Right lobe of liver (tissue), 6 donors: ENCODE data around the gene AP3D1. TPM values are rescaled to one million over a fixed set of nuclear protein-coding genes. Genes with fewer than 3 reads are reported as not detected.
A peak's percentile ranks its signal among the peaks of the same experiment; 100 is the strongest.
"Not testable (repeated sequence)": the region's sequence is repeated elsewhere in the genome, so short reads cannot be mapped to it uniquely, and the experiment has no call there.

Source experiments
- ATAC-seq, 4 donors: fragments of 200-7000 bp; cut with Tn5 transposase; one replicate each; pipeline ENCODE4 v1.9.1; 2020; ENCODE audit warnings: mild to moderate bottlenecking in 4 of 4, moderate library complexity in 4 of 4
- DNase-seq, 3 donors: peaks; one replicate each; pipeline ENCODE4 v3.0.0-alpha.2; 2020
- H3K27ac ChIP-seq, 3 donors: fragments of 200-600 bp; one replicate each; pipeline ENCODE4 v1.8.0; 2022
- H3K27me3 ChIP-seq, 2 donors: fragments of 200-600 bp; one replicate each; pipeline ENCODE4 v1.8.0; 2022
- H3K36me3 ChIP-seq, 4 donors: fragments of 200-600 bp; sonication (generic) in 1 of 4; one replicate each; pipeline versions ENCODE4 v1.5.1 to v1.8.0; 2017 to 2022; ENCODE audit warnings: control low read depth in 1 of 4
- H3K4me1 ChIP-seq, 4 donors: fragments of 200-600 bp; sonication (generic) in 1 of 4; one replicate each; pipeline versions ENCODE4 v1.5.1 to v1.8.0; 2017 to 2022; ENCODE audit warnings: control low read depth in 1 of 4
- H3K4me3 ChIP-seq, 3 donors: fragments of 200-600 bp; one replicate each; pipeline ENCODE4 v1.8.0; 2022
- H3K9me3 ChIP-seq, 4 donors: fragments of 200-600 bp; sonication (generic) in 1 of 4; one replicate each; pipeline versions ENCODE4 v1.5.1 to v1.8.0; 2017 to 2022; ENCODE audit warnings: control low read depth in 1 of 4
- POLR2A ChIP-seq: fragments of 450-650 bp; IDR thresholded peaks from one replicate; pipeline ENCODE4 v1.6.1; 2017; ENCODE audit warnings: antibody characterized with exemption, mild to moderate bottlenecking
- WGBS: methylation state at CpG from one replicate; pipeline ENCODE4 v1.1.6; 2018; ENCODE audit warnings: low coverage, low lambda C conversion rate; ENCODE audit not compliant: insufficient coverage; ENCODE audit errors: missing lambda C conversion rate; 5-methylcytosine and 5-hydroxymethylcytosine counted together
- intact Hi-C, 2 donors: fragments of 100-400 bp; cut with DNase I; formaldehyde crosslinking; loops; one replicate each; pipeline versions ENCODE4 v1.11.2 to v1.14.1; 2022
- total RNA-seq, 6 experiments: library from RNA; depleted of rRNA in 2 of 6; stranded (reverse); fragments of >200 nt in 2 of 6; fragmentation: NEBNext Ultra II Directional in 3 of 6; extraction: Animal tissue kit (Norgen Biotek cat#: 25700) in 3 of 6; gene quantifications; one replicate each; pipeline versions ENCODE4 v1.1.0 to v1.2.4, GENCODE V29; 2016 to 2023
- TF ChIP-seq, protein P1 (sequence below), 4 donors: fragments of 200-600 bp in 3 of 4; fragments of 450-650 bp in 1 of 4; IDR thresholded peaks; one replicate each; pipeline versions ENCODE4 v1.5.1 to v1.8.0; 2016 to 2022; ENCODE audit warnings: antibody characterized with exemption in 4 of 4, mild to moderate bottlenecking in 2 of 4
- donor health status: DM: no; HTN: yes; CAD: no.
- donor health status: DM: no; HTN: no; CAD: no.
- donor health status: DM: no; HTN: no; CAD: no.
- donor health status: DM: no; HTN: yes; CAD: no.
- donor health status: DM: no; HTN: yes; CAD: no.

The AP3D1 gene
- total RNA-seq, 6 experiments from 2014 or later, result 55.5 to 99.0 (median 65.5) TPM

DNA sequence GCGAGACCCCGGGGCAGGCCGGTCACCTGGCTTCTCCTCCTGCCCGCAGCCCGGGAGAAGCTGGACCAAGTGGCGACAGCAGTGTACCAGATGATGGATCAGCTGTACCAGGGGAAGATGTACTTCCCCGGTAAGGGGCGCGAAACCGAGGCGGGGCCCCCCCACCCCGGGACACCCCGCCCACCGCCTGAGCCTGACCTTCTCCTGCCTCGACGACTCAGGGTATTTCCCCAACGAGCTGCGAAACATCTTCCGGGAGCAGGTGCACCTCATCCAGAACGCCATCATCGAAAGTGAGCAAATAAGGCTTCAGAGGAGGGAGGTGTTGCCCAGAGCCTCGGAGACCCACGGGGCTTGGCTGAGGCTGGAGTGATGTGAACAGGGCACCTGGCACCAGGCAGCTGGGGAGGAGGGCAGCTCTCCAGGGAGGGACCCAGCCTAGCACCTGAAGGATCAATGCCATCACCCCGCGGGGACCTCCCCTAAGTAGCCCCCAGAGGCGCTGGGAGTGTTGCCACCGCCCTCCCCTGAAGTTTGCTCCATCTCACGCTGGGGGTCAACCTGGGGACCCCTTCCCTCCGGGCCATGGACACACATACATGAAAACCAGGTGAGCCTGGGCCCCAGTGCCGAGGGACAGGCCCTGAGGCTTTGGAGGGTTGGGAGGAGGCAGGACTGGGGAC lies 54.0 kb downstream of the AP3D1 start:
- 3% methylated on average over 8 of the region's 30 CpGs for WGBS
- DNase-seq, result no peak
- Histone ChIP-seq H3K9me3 (no peaks in the 10 kb centered on the region), H3K36me3 (peaks cover 0 to 26% (median 16%) of the 10 kb centered on the region in 4 donors), H3K4me3 (peak overlapping the region; percentile 30 to 51 (median 38)), H3K27ac (peak overlapping the region in 1 of 3 donors; percentile 35), H3K4me1 (peaks cover 0 to 13% (median 2%) of the 10 kb centered on the region in 4 donors), H3K27me3 (no peaks in the 10 kb centered on the region)
- no peak for ATAC-seq
- intact Hi-C loops, result no loop called here
- TF ChIP-seq POLR2A, result no peak
- TF ChIP-seq, protein P1, sequence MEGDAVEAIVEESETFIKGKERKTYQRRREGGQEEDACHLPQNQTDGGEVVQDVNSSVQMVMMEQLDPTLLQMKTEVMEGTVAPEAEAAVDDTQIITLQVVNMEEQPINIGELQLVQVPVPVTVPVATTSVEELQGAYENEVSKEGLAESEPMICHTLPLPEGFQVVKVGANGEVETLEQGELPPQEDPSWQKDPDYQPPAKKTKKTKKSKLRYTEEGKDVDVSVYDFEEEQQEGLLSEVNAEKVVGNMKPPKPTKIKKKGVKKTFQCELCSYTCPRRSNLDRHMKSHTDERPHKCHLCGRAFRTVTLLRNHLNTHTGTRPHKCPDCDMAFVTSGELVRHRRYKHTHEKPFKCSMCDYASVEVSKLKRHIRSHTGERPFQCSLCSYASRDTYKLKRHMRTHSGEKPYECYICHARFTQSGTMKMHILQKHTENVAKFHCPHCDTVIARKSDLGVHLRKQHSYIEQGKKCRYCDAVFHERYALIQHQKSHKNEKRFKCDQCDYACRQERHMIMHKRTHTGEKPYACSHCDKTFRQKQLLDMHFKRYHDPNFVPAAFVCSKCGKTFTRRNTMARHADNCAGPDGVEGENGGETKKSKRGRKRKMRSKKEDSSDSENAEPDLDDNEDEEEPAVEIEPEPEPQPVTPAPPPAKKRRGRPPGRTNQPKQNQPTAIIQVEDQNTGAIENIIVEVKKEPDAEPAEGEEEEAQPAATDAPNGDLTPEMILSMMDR (IDR thresholded peaks at IDR 0.05), result no peak

DNA sequence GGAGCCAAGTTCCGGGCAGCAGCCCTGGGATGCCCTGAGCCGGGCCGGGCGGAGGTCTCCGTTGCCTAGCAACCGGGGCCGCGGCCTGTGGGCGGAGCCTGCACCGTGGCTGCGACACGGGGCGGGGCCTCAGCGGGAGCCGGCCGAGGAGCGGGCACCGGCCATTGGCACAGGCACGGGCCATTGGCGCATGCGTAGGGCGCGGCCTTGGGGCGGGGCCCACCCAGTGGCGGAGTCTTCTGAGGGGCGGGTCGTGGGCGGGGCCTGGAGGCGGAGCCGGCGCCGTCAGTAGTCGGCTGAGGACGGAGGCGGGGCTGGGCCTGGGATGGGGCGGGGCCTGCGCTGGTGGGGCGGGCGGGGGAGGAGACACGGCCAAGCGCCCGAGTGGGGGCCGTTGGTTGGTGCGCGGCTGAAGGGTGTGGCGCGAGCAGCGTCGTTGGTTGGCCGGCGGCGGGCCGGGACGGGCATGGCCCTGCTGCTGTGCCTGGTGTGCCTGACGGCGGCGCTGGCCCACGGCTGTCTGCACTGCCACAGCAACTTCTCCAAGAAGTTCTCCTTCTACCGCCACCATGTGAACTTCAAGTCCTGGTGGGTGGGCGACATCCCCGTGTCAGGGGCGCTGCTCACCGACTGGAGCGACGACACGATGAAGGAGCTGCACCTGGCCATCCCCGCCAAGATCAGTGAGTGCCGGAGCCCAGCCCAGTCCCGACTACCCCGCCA lies 54.7 kb downstream of the AP3D1 start, which contains the start of gene IZUMO4:
IZUMO4 (plus strand) TSS at position 436 of the 723 bp plus-strand sequence; CDS start at position 467, 31 bp downstream.
- Histone ChIP-seq H3K4me3 (peak within 1 kb of the TSS; percentile 53 to 74 (median 68)), H3K27ac (peak within 1 kb of the TSS; percentile 70 to 87 (median 85)), H3K27me3 (no peaks in the 10 kb centered on the region), H3K36me3 (peaks cover 0 to 19% (median 13%) of the 10 kb centered on the region in 4 donors), H3K4me1 (peaks cover 0 to 13% (median 2%) of the 10 kb centered on the region in 4 donors), H3K9me3 (no peaks in the 10 kb centered on the region)
- peak; percentile 79 to 92 (median 87) for ATAC-seq
- no peak for TF ChIP-seq POLR2A
- TF ChIP-seq, protein P1 (IDR thresholded peaks at IDR 0.05), result peak; percentile 24 to 62 (median 50)
- 0% methylated on average over 3 of the region's 70 CpGs for WGBS
- intact Hi-C loops, result no loop called here
- DNase-seq, result peak; percentile 100

DNA sequence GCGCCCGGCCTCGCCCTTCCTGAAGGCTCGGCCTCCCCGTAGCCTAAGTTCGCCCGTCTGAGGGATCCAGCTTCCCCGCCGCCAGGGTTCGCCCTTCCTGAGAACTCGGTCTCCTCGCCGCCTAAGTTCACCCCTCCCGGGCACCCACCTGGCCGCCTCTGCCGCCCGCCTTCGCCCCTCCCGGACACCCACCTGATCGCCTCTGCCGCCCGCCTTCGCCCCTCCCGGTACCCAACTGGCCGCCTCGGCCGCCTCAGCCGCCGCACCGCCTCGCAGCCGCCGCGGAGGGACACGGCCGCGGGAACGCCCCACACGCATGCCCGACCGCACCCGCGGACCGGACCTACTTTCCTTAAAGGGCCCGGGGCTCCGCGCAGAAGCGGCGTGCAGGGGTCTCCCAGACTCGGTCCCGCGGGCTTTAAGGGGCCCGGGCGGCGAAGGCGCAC lies 55.3 kb downstream of the AP3D1 start, which contains the start of gene MOB3A:
MOB3A (minus strand) TSS at position 293 of the 446 bp plus-strand sequence. CDS start 17,766 bp downstream, outside the sequence.
- Histone ChIP-seq H3K27ac (peak within 1 kb of the TSS; percentile 70 to 87 (median 85)), H3K4me1 (peaks cover 0 to 13% (median 2%) of the 10 kb centered on the region in 4 donors)

DNA sequence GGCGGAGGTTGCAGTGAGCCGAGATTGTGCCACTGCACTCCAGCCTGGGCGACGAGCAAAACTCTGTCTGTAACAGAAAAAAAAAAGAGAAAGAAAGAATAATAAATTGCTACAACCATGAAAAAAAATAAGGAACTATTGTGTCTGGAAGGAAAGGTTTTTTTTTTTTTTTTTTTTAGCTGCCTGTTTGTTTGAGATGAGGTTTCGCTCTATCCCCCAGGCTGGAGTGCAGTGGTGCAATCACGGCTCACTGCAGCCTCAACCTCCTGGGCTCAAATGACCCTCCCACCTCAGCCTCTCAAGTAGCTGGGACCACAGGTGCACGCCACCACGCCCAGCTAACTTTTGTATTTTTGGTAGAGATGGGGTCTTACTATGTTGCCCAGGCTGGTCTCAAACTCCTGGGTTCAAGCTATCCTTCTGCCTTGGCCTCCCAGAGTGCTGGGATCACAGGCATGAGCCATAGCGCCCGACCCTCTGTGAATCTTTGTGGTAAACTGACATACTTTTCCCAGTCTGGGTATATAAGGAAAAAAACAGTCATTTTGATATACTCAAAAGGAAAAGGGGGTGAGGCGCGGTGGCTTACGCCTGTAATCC lies 59.3 kb downstream of the AP3D1 start:
- ATAC-seq, intact Hi-C loops, DNase-seq, H3K27me3 ChIP-seq, H3K4me3 ChIP-seq, H3K9me3 ChIP-seq, H3K36me3 ChIP-seq: not testable (repeated sequence)
- WGBS, result 85% methylated on average over 8 of the region's 13 CpGs
- Histone ChIP-seq H3K4me1 (peaks cover 0 to 22% (median 10%) of the 10 kb centered on the region in 4 donors), H3K27ac (peak overlapping the region in 2 of 3 donors; percentile 14 to 25)

More for the DNA sequence above, 55.3 kb downstream of the AP3D1 start, which contains the start of gene MOB3A:
- H3K27me3 ChIP-seq, result no peaks in the 10 kb centered on the region
- DNase-seq, result peak; percentile 91 to 94 (median 91)
- TF ChIP-seq, protein P1 (IDR thresholded peaks at IDR 0.05), result peak; percentile 40 to 72 (median 50)
- peak; percentile 85 for TF ChIP-seq POLR2A
- WGBS, result 0% methylated on average over 15 of the region's 56 CpGs
- intact Hi-C loops, result no loop called here
- peaks cover 0 to 13% (median 8%) of the 10 kb centered on the region in 4 donors for H3K36me3 ChIP-seq
- ATAC-seq, result peak; percentile 50 to 74 (median 67)
- no peaks in the 10 kb centered on the region for H3K9me3 ChIP-seq
- H3K4me3 ChIP-seq, result peak within 1 kb of the TSS; percentile 53 to 74 (median 68)
